Measurements from ENCODE around the gene C1QTNF1.

DNA sequence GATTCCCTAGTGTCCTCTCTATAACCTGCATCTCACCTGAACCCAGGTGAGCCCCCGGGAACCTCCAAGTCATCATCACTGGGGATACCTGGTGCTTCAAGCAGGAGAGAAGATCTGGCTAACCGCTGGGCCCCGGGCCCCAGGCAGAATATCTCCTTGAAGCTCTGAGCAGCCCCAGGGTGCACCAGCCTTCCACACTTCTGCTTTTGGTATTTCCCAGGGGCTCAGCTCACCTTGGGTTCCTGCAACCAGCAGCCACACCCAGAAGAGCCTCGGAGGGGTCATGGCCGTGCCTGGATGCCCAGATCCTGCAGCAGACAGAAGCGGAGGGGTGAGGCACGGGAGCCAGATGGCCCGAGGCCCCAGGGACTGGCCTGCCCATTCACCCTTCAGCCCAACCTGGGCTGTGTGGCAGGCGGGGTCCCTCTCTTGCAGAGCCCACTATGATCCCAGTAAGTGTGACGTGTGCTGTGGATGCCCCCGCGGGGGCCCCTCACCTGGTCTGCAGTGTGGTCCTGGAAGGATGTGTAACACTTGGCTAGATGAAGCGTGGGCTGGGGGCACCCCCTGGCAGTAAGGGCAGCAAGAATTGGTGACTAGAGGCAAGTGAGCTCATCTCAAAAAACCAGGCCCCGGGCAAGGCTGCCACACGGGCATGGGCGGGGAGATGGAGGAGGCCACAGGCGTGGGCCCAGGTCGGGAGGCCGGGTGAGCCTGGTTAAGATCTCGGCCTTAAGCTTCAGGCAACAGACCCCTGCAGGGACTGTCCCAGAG, 46.9 kb upstream of the C1QTNF1 start:
- TF ChIP-seq EP400 (IDR thresholded peaks at IDR 0.05): no peak
- no peak for TF ChIP-seq HEY1 (CRISPR knock-in tag; IDR thresholded peaks at IDR 0.05; ENCODE audit: borderline replicate concordance)
- TF ChIP-seq NR2C2 (CRISPR knock-in tag; IDR thresholded peaks at IDR 0.05): no peak
- no peak for TF ChIP-seq NR2C2 (tag; IDR thresholded peaks at IDR 0.05)
- TF ChIP-seq HCFC1 (IDR thresholded peaks at IDR 0.05; ENCODE audit: low read depth, low read length): no peak
- no peak for TF ChIP-seq ZNF24 (IDR thresholded peaks at IDR 0.05)
- no peak for TF ChIP-seq POLR2AphosphoS5 (IDR thresholded peaks at IDR 0.05; ENCODE audit: control insufficient read depth, insufficient read depth, low read depth, low read length)
- TF ChIP-seq, protein P1, sequence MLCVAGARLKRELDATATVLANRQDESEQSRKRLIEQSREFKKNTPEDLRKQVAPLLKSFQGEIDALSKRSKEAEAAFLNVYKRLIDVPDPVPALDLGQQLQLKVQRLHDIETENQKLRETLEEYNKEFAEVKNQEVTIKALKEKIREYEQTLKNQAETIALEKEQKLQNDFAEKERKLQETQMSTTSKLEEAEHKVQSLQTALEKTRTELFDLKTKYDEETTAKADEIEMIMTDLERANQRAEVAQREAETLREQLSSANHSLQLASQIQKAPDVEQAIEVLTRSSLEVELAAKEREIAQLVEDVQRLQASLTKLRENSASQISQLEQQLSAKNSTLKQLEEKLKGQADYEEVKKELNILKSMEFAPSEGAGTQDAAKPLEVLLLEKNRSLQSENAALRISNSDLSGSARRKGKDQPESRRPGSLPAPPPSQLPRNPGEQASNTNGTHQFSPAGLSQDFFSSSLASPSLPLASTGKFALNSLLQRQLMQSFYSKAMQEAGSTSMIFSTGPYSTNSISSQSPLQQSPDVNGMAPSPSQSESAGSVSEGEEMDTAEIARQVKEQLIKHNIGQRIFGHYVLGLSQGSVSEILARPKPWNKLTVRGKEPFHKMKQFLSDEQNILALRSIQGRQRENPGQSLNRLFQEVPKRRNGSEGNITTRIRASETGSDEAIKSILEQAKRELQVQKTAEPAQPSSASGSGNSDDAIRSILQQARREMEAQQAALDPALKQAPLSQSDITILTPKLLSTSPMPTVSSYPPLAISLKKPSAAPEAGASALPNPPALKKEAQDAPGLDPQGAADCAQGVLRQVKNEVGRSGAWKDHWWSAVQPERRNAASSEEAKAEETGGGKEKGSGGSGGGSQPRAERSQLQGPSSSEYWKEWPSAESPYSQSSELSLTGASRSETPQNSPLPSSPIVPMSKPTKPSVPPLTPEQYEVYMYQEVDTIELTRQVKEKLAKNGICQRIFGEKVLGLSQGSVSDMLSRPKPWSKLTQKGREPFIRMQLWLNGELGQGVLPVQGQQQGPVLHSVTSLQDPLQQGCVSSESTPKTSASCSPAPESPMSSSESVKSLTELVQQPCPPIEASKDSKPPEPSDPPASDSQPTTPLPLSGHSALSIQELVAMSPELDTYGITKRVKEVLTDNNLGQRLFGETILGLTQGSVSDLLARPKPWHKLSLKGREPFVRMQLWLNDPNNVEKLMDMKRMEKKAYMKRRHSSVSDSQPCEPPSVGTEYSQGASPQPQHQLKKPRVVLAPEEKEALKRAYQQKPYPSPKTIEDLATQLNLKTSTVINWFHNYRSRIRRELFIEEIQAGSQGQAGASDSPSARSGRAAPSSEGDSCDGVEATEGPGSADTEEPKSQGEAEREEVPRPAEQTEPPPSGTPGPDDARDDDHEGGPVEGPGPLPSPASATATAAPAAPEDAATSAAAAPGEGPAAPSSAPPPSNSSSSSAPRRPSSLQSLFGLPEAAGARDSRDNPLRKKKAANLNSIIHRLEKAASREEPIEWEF (CRISPR knock-in tag; IDR thresholded peaks at IDR 0.05): no peak

Data from K562 (cell line).